Liver (tissue), 3 donors: ENCODE measurements around the gene CCDC172.

Experiments used
- CTCF ChIP-seq: fragments of 150-350 bp; IDR thresholded peaks from 2 replicates; pipeline ENCODE4 v1.5.1; 2017; ENCODE audit warnings: improper control_type of control experiment, low read depth, low read length; ENCODE audit not compliant: missing input control
- GABPA ChIP-seq, 2 donors: IDR thresholded peaks in 1 of 2; conservative IDR thresholded peaks in 1 of 2; 2 replicates each; pipeline ENCODE4 v1.6.1; 2016; ENCODE audit warnings: antibody characterized with exemption in 2 of 2, mild to moderate bottlenecking in 1 of 2, moderate library complexity in 1 of 2
- MAX ChIP-seq: IDR thresholded peaks from 2 replicates; pipeline ENCODE4 v1.6.1; 2016; ENCODE audit warnings: antibody characterized with exemption
- RAD21 ChIP-seq, 2 donors: IDR thresholded peaks; 2 replicates each; pipeline ENCODE4 v1.6.1; 2016; ENCODE audit warnings: antibody characterized with exemption in 2 of 2, mild to moderate bottlenecking in 2 of 2
- TAF1 ChIP-seq: conservative IDR thresholded peaks from 2 replicates; pipeline ENCODE4 v1.6.1; 2016; ENCODE audit warnings: antibody characterized with exemption, mild to moderate bottlenecking
- ZBTB33 ChIP-seq: IDR thresholded peaks from 2 replicates; pipeline ENCODE4 v1.6.1; 2016; ENCODE audit warnings: antibody characterized with exemption
- donor health status: healthy.
- donor health status: healthy.

GRCh38 chr10:116427671-116428070 lies 103.4 kb downstream of the CCDC172 start, which contains the start of gene PNLIPRP3:
- TF ChIP-seq CTCF (no peak), TAF1 (no peak), RAD21 (IDR thresholded peaks at IDR 0.05) (no peak), GABPA (IDR thresholded peaks at IDR 0.05 in 1 of 2, conservative IDR thresholded peaks at IDR 0.05 in 1 of 2) (no peak), ZBTB33 (no peak), MAX (no peak)
